Stimulated activated CD4-positive, alpha-beta T cell treated with anti-CD3 and anti-CD28 coated beads, TNF-alpha, amount 100 ng/mL, for 4 hours (primary cell): ENCODE results near the gene PER1.
A peak's percentile ranks its signal among the peaks of the same experiment; 100 is the strongest.

Experiments
- DNase-seq, 3 experiments: peaks; one replicate each; pipeline ENCODE4 v3.0.0-alpha.2; 2020; ENCODE audit warnings: low read depth in 3 of 3

Gene PER1

GRCh38 chr17:8141741-8142140 lies 10.5 kb downstream of the PER1 start:
- DNase-seq: no peak

- no peak for DNase-seq
Measured at GRCh38 chr17:8141045-8141444, 11.2 kb downstream of the PER1 start.

DNA sequence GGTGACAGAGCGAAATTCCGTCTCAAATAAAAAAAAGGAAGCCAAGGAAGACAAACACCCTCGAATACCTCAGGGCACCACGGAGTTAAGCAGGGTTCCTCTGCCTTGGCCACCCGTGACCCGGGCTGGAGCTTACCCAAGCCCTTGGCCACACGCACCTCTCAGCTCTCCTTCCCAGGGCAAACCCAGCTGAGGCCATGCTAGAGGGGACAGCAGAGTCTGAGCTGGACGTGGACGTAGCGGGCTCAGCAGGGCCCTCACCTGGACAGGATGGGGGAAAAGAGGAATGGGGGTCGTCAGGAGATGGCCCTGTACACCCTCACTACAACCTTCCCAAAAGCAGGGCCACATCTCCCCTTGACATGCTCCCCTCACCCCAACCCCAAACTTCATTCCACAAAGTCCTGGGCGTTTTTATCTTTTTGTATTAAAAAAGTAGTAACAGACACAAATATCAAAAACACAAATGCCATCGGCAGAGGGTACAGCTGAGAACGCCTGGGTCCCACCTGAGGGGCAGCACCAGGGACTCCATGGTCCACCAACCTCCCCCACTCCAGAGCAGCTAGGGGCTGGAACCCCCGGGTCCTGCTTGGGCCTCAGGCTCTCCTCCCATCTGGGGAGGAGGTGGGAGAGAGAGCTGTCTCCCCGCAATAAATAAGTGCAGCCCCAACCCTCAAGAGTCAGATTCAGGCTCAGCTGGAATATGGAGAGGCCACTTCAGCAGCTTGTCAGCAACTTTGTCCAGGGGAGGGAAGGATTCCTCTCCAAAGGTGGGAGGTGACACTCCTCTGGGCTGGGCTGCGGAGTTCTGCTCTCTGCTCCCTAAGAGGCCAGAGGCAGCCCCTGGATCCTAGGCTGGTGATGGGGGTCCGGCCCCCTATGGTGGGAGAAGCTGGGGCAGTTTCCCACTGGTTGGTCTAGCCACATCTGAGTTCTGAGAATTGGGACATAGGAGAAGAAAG lies 11.9 kb downstream of the PER1 start:
- no peak for DNase-seq

- peak; percentile 92 to 97 (median 92) for DNase-seq
Measured at GRCh38 chr17:8138672-8139371, 13.4 kb downstream of the PER1 start.

DNA sequence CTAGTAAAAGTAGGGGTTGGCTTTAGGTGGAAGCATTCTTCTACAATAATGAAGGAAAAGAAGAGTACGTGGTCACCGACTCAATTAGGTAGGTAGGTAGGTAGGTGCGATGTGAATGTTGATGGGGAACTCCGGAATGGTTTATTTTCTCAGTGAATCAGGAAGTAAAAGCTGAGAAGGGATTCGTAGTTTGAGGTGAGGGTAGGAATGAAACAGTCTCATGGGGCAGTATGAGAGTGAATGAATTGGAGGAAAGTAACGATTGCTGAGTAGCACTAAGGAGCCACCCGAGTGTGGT lies 13.9 kb downstream of the PER1 start:
- no peak for DNase-seq

DNA sequence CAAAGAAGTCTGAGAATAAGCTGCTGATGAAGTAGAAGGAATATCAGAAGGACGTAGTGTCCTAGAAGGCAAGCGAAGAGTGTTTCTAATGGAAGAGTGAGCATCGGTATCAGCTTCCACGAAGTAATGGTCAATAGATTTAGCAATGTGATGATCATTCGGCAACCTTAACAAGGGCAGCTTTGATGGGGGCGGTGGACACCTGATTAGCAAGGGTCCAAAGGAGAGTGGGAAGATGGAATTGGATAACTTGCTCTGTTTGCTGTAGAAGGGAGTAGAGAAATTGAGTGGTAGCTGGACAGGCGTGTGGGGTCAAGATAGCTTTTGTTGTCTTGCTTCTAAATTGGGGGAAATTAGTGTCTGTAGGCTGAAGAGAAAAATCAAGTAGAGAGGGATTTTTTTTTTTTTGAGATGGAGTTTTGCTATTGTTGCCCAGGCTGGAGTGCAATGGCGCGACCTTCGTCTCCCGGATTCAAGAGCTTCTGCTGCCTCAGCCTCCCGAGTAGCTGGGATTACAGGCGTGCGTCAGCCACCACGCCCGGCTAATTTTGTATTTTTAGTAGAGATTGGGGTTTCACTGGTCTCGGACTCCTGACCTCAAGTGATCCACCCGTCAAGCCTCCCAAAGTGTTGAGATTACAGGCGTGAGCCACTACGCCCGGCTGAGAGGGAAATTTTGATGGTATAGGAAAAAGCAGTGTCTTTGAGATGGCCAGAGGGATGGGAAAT lies 14.4 kb downstream of the PER1 start:
- no peak for DNase-seq

DNA sequence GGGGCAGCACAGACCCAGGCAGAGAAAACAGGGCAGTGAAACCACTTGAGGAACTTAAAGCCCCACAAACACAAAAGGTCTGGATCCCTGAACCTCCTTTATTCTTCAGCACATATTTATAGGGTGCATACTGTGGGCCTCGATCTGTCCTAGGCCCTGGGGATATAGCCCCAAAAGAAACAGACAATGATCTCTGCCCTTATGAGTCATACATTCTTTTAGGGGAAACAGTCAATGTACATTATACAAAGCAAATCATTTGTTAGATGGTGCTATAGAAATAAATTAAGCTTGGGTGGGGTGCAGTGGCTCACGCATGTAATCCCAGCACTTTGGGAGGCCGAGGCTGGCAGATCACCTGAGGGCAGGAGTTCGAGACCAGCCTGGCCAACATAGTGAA lies 18.3 kb downstream of the PER1 start:
- no peak for DNase-seq

- DNase-seq: no peak
Measured at GRCh38 chr17:8133399-8133798, 18.8 kb downstream of the PER1 start.

- no peak for DNase-seq
Measured at GRCh38 chr17:8131844-8132441, 20.3 kb downstream of the PER1 start.

GRCh38 chr17:8128125-8128784 lies 23.9 kb downstream of the PER1 start:
- DNase-seq: no peak

DNA sequence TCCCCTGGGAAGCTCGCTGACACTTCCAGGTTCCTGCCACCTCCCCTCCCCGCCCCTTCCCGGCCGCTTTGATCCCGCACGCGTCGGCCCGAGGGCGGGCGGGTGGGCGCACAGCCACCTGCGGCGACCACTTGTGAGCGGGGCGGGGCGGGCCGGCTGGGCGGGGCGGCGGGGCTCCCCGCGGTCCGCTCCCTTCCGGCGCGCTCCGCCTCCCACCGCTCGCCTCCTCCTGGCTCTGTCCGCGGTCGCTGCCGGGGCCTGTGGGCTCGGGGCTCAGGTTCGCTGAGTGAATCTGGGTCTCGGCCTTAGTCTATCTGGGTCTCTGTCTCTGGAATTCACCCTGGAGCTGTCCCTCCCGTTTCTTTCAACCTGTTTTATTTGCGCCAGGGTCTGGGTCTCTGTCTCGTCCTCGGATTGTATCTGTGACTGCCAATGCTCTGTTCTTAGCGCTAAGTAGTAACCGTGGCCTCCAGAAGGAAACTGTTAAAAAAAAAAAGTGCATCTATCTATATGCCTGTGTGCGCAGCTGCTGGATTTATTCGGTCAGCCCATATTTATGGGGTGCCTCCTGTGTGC lies 25.6 kb downstream of the PER1 start:
- peak in 1 of 3 experiments; percentile 44 for DNase-seq

- no peak for DNase-seq
Measured at GRCh38 chr17:8125947-8126490, 26.2 kb downstream of the PER1 start.

- DNase-seq: peak; percentile 77 to 87 (median 87)
Measured at GRCh38 chr17:8125154-8125946, 26.9 kb downstream of the PER1 start.

- DNase-seq: no peak
Measured at GRCh38 chr17:8124350-8125153, 27.7 kb downstream of the PER1 start.

DNA sequence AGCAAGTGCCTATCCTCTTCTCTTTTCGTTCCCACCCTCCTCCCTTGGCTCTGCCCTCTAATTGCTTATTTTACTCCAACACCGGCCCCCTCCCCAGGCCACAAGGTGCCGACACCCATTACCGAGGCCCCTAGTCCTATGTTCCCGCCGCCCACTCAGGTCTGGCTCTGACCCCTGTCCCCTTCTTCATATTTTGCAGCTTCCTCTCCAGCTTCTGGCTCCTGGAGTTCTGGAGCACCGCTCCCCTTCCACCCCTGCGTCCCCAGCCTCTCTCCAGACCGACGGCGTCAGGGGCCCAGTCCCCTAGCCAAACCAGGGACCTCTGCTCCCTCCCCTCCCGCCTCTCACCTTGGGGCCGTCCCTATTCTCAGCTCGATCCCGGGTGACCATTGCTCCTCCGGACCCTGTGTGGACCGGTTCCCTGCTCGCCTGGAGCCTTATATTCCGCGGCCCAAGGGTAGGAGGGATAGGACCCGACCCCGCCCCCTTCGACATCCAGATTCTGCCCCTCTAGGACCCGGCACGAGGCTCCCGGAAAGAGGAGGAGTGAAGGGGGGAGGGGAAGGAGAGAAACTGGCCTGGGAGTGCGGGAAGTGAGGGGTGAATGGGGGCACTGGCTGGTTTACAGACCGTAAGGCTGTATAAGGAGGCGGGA lies 28.4 kb downstream of the PER1 start, which contains the start of gene HES7:
TSS of gene HES7 (minus strand) at position 412 of the 655 bp plus-strand sequence. CDS start at position 390, 22 bp downstream.
- no peak for DNase-seq

GRCh38 chr17:8122924-8123694 lies 29.1 kb downstream of the PER1 start:
- peak in 1 of 3 experiments; percentile 33 for DNase-seq

DNA sequence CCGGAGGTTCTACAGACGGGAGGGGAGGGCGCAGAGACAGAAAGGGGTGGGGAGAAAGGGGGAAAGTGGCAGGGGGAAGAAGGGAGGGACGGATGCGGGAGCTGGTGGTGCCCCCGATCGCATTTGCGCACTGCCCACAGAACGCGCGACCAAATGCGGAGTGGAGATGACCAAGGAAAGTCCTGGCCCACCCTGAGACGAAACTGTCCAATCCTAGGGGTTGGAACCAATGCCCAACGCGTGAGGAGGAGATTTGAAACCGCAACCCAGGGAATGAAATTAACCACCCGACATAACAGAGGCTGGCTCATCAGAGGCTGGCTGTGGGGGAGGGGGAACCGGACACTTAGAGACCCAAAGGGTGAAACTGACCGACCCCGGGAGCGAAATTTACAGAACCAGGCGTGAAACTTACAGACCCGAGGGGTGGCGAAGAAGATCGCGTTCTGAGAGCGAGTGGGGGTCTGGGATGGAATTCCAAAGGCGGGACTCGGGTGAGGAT lies 29.7 kb downstream of the PER1 start:
- DNase-seq: no peak
